Activated naive CD8-positive, alpha-beta T cell treated with anti-CD3 and anti-CD28 coated beads, Interleukin-2, amount 50 U/mL, for 24 hours (primary cell): ENCODE data around the gene PCSK5.

ENCODE experiments used
- ATAC-seq: fragments of 150-1000 bp; cut with Tn5 transposase; one replicate; pipeline ENCODE4 v1.10.0; 2021
- DNase-seq: peaks from one replicate; pipeline ENCODE4 v3.0.0; 2021
- H3K27ac Mint-ChIP-seq: one replicate; pipeline ENCODE4 v1.8.0; 2021; ENCODE audit warnings: mild to moderate bottlenecking, mixed read lengths
- H3K27me3 Mint-ChIP-seq: one replicate; pipeline ENCODE4 v1.8.0; 2021; ENCODE audit warnings: mixed read lengths
- H3K36me3 Mint-ChIP-seq: one replicate; pipeline ENCODE4 v1.8.0; 2021; ENCODE audit warnings: low read depth, mixed read lengths
- H3K4me1 Mint-ChIP-seq: one replicate; pipeline ENCODE4 v1.8.0; 2021; ENCODE audit warnings: mixed read lengths
- H3K4me3 Mint-ChIP-seq: one replicate; pipeline ENCODE4 v1.8.0; 2021; ENCODE audit warnings: mild to moderate bottlenecking, moderate library complexity, mixed read lengths
- H3K9me3 Mint-ChIP-seq: one replicate; pipeline ENCODE4 v1.8.0; 2021; ENCODE audit warnings: mixed read lengths

PCSK5 gene

GRCh38 chr9:76180541-76180940 lies 290.1 kb downstream of the PCSK5 start:
- ATAC-seq: no peak
- Mint-ChIP-seq H3K36me3 (peaks cover 10% of the 10 kb centered on the region), H3K9me3 (no peaks in the 10 kb centered on the region), H3K4me3 (no peak overlapping the region), H3K27ac (no peak overlapping the region), H3K27me3 (no peaks in the 10 kb centered on the region), H3K4me1 (peaks cover 8% of the 10 kb centered on the region)
- no peak for DNase-seq

- H3K27ac Mint-ChIP-seq: no peak overlapping the region
- peaks cover 10% of the 10 kb centered on the region for H3K36me3 Mint-ChIP-seq
- H3K4me1 Mint-ChIP-seq: peaks cover 8% of the 10 kb centered on the region
- H3K27me3 Mint-ChIP-seq: no peaks in the 10 kb centered on the region
- no peak for DNase-seq
- peak; percentile 86 for ATAC-seq
- no peaks in the 10 kb centered on the region for H3K9me3 Mint-ChIP-seq
- no peak overlapping the region for H3K4me3 Mint-ChIP-seq
Measured at GRCh38 chr9:76181020-76181641, 290.7 kb downstream of the PCSK5 start.

- H3K27ac Mint-ChIP-seq: no peak overlapping the region
- ATAC-seq: no peak
- H3K36me3 Mint-ChIP-seq: peaks cover 10% of the 10 kb centered on the region
- no peaks in the 10 kb centered on the region for H3K9me3 Mint-ChIP-seq
- H3K27me3 Mint-ChIP-seq: no peaks in the 10 kb centered on the region
- no peak for DNase-seq
- no peak overlapping the region for H3K4me3 Mint-ChIP-seq
- peaks cover 8% of the 10 kb centered on the region for H3K4me1 Mint-ChIP-seq
Measured at GRCh38 chr9:76181781-76182180, 291.3 kb downstream of the PCSK5 start.

GRCh38 chr9:76185432-76185831 lies 295.0 kb downstream of the PCSK5 start:
- Mint-ChIP-seq H3K4me1 (peaks cover 7% of the 10 kb centered on the region), H3K9me3 (no peaks in the 10 kb centered on the region), H3K4me3 (no peak overlapping the region), H3K27ac (no peak overlapping the region), H3K36me3 (peaks cover 11% of the 10 kb centered on the region), H3K27me3 (no peaks in the 10 kb centered on the region)
- no peak for ATAC-seq
- DNase-seq: no peak

- no peak overlapping the region for H3K4me3 Mint-ChIP-seq
- no peak overlapping the region for H3K27ac Mint-ChIP-seq
- DNase-seq (no peak), ATAC-seq (no peak)
- H3K9me3 Mint-ChIP-seq: no peaks in the 10 kb centered on the region
- peaks cover 4% of the 10 kb centered on the region for H3K36me3 Mint-ChIP-seq
- H3K4me1 Mint-ChIP-seq: no peaks in the 10 kb centered on the region
- no peaks in the 10 kb centered on the region for H3K27me3 Mint-ChIP-seq
Measured at GRCh38 chr9:76188286-76188685, 297.8 kb downstream of the PCSK5 start.

GRCh38 chr9:76188905-76189304 lies 298.4 kb downstream of the PCSK5 start:
- Mint-ChIP-seq H3K36me3 (peaks cover 4% of the 10 kb centered on the region), H3K27me3 (no peaks in the 10 kb centered on the region), H3K4me1 (no peaks in the 10 kb centered on the region), H3K9me3 (no peaks in the 10 kb centered on the region), H3K4me3 (no peak overlapping the region), H3K27ac (no peak overlapping the region)
- ATAC-seq: no peak
- no peak for DNase-seq

GRCh38 chr9:76191493-76191892 lies 301.0 kb downstream of the PCSK5 start:
- no peak for ATAC-seq

GRCh38 chr9:76192013-76192412 lies 301.5 kb downstream of the PCSK5 start:
- Mint-ChIP-seq H3K27ac (no peak overlapping the region), H3K27me3 (no peaks in the 10 kb centered on the region), H3K4me3 (no peak overlapping the region), H3K36me3 (peaks cover 6% of the 10 kb centered on the region), H3K9me3 (no peaks in the 10 kb centered on the region), H3K4me1 (no peaks in the 10 kb centered on the region)
- DNase-seq (no peak), ATAC-seq (no peak)

More at GRCh38 chr9:76191493-76191892, 301.0 kb downstream of the PCSK5 start:
- H3K36me3 Mint-ChIP-seq: peaks cover 6% of the 10 kb centered on the region
- no peaks in the 10 kb centered on the region for H3K9me3 Mint-ChIP-seq
- no peak overlapping the region for H3K27ac Mint-ChIP-seq
- no peaks in the 10 kb centered on the region for H3K27me3 Mint-ChIP-seq
- DNase-seq: no peak
- no peaks in the 10 kb centered on the region for H3K4me1 Mint-ChIP-seq
- H3K4me3 Mint-ChIP-seq: no peak overlapping the region

GRCh38 chr9:76194896-76195295 lies 304.4 kb downstream of the PCSK5 start:
- H3K4me3 Mint-ChIP-seq: no peak overlapping the region
- no peaks in the 10 kb centered on the region for H3K9me3 Mint-ChIP-seq
- no peaks in the 10 kb centered on the region for H3K4me1 Mint-ChIP-seq
- no peak for DNase-seq
- no peak for ATAC-seq
- no peak overlapping the region for H3K27ac Mint-ChIP-seq
- H3K27me3 Mint-ChIP-seq: no peaks in the 10 kb centered on the region
- peaks cover 5% of the 10 kb centered on the region for H3K36me3 Mint-ChIP-seq

GRCh38 chr9:76198336-76198735 lies 307.9 kb downstream of the PCSK5 start:
- ATAC-seq (no peak), DNase-seq (no peak)
- Mint-ChIP-seq H3K4me1 (no peaks in the 10 kb centered on the region), H3K4me3 (no peak overlapping the region), H3K9me3 (no peaks in the 10 kb centered on the region), H3K27ac (no peak overlapping the region), H3K27me3 (no peaks in the 10 kb centered on the region), H3K36me3 (peaks cover 2% of the 10 kb centered on the region)

- Mint-ChIP-seq H3K9me3 (no peaks in the 10 kb centered on the region), H3K27ac (no peak overlapping the region), H3K27me3 (no peaks in the 10 kb centered on the region), H3K4me1 (no peaks in the 10 kb centered on the region), H3K4me3 (no peak overlapping the region), H3K36me3 (no peaks in the 10 kb centered on the region)
- no peak for ATAC-seq
- DNase-seq: no peak
Measured at GRCh38 chr9:76200315-76200714, 309.8 kb downstream of the PCSK5 start.

- Mint-ChIP-seq H3K27ac (no peak overlapping the region), H3K36me3 (no peaks in the 10 kb centered on the region), H3K9me3 (no peaks in the 10 kb centered on the region), H3K27me3 (no peaks in the 10 kb centered on the region), H3K4me1 (no peaks in the 10 kb centered on the region), H3K4me3 (no peak overlapping the region)
- no peak for DNase-seq
- ATAC-seq: no peak
Measured at GRCh38 chr9:76200745-76201144, 310.3 kb downstream of the PCSK5 start.

- DNase-seq (no peak), ATAC-seq (no peak)
- H3K4me1 Mint-ChIP-seq: no peaks in the 10 kb centered on the region
- no peaks in the 10 kb centered on the region for H3K9me3 Mint-ChIP-seq
- no peak overlapping the region for H3K4me3 Mint-ChIP-seq
- H3K36me3 Mint-ChIP-seq: no peaks in the 10 kb centered on the region
- no peak overlapping the region for H3K27ac Mint-ChIP-seq
- no peaks in the 10 kb centered on the region for H3K27me3 Mint-ChIP-seq
Measured at GRCh38 chr9:76203373-76203772, 312.9 kb downstream of the PCSK5 start.

GRCh38 chr9:76206821-76207220 lies 316.3 kb downstream of the PCSK5 start:
- no peak for ATAC-seq
- H3K36me3 Mint-ChIP-seq: no peaks in the 10 kb centered on the region
- H3K27ac Mint-ChIP-seq: no peak overlapping the region
- no peak overlapping the region for H3K4me3 Mint-ChIP-seq
- H3K27me3 Mint-ChIP-seq: no peaks in the 10 kb centered on the region
- H3K4me1 Mint-ChIP-seq: no peaks in the 10 kb centered on the region
- DNase-seq: no peak
- no peaks in the 10 kb centered on the region for H3K9me3 Mint-ChIP-seq

- Mint-ChIP-seq H3K4me3 (no peak overlapping the region), H3K9me3 (no peaks in the 10 kb centered on the region), H3K27ac (no peak overlapping the region), H3K27me3 (no peaks in the 10 kb centered on the region), H3K36me3 (no peaks in the 10 kb centered on the region), H3K4me1 (no peaks in the 10 kb centered on the region)
- DNase-seq (no peak), ATAC-seq (no peak)
Measured at GRCh38 chr9:76213751-76214150, 323.3 kb downstream of the PCSK5 start.

- Mint-ChIP-seq H3K9me3 (no peaks in the 10 kb centered on the region), H3K36me3 (no peaks in the 10 kb centered on the region), H3K27me3 (no peaks in the 10 kb centered on the region), H3K4me3 (no peak overlapping the region), H3K4me1 (no peaks in the 10 kb centered on the region), H3K27ac (no peak overlapping the region)
- ATAC-seq (no peak), DNase-seq (no peak)
Measured at GRCh38 chr9:76215066-76215465, 324.6 kb downstream of the PCSK5 start.
